Smooth muscle cell (in vitro differentiated cells): Measurements from ENCODE around the gene DDX41. TPM values are rescaled to one million over a fixed set of nuclear protein-coding genes. Genes with fewer than 3 reads are reported as not detected.

Experiments
- DNase-seq: peaks from one replicate; lab custom pipeline; 2025; ENCODE audit not compliant: unreplicated experiment; lab: John Stamatoyannopoulos, UW
- H2AFZ ChIP-seq: fragments of 200-600 bp; sonication (generic); 2 replicates; pipeline ENCODE4 v1.6.0; 2016; ENCODE audit warnings: antibody characterized with exemption, low read depth, mild to moderate bottlenecking
- H3F3A ChIP-seq: fragments of 200-600 bp; sonication (generic); 2 replicates; pipeline ENCODE4 v1.6.0; 2017; ENCODE audit warnings: antibody characterized with exemption, low read depth
- H3K27ac ChIP-seq: fragments of 200-600 bp; sonication (generic); 2 replicates; pipeline ENCODE4 v1.5.1; 2016; ENCODE audit warnings: low read depth, mild to moderate bottlenecking
- H3K27me3 ChIP-seq: fragments of 200-600 bp; sonication (generic); 2 replicates; pipeline ENCODE4 v1.6.1; 2016; ENCODE audit warnings: low read depth, mild to moderate bottlenecking
- H3K36me3 ChIP-seq: fragments of 200-600 bp; sonication (generic); 2 replicates; pipeline ENCODE4 v1.5.1; 2016; ENCODE audit warnings: low read depth
- H3K4me1 ChIP-seq: fragments of 200-600 bp; sonication (generic); 2 replicates; pipeline ENCODE4 v1.5.1; 2016; ENCODE audit warnings: low read depth
- H3K4me2 ChIP-seq: fragments of 200-600 bp; sonication (generic); 2 replicates; pipeline ENCODE4 v1.6.0; 2016; ENCODE audit warnings: mild to moderate bottlenecking
- H3K4me3 ChIP-seq: fragments of 200-600 bp; sonication (generic); 2 replicates; pipeline ENCODE4 v1.5.1; 2016; ENCODE audit warnings: mild to moderate bottlenecking
- H3K79me2 ChIP-seq: fragments of 200-600 bp; sonication (generic); 2 replicates; pipeline ENCODE4 v1.6.0; 2016; ENCODE audit warnings: low read depth, mild to moderate bottlenecking
- H3K9ac ChIP-seq: fragments of 200-600 bp; sonication (generic); 2 replicates; pipeline ENCODE4 v1.6.0; 2016; ENCODE audit warnings: low read depth
- H3K9me3 ChIP-seq: fragments of 200-600 bp; sonication (generic); replicated peaks from 2 replicates; pipeline ENCODE4 v1.5.1; 2016; ENCODE audit warnings: low read depth
- H4K20me1 ChIP-seq: fragments of 200-600 bp; sonication (generic); 2 replicates; pipeline ENCODE4 v1.6.0; 2016; ENCODE audit warnings: low read depth
- WGBS: methylation state at CpG from one replicate; pipeline ENCODE4 v1.1.7; 2016; ENCODE audit warnings: low lambda C conversion rate; 5-methylcytosine and 5-hydroxymethylcytosine counted together
- polyA plus RNA-seq: library from polyadenylated mRNA; unstranded; fragments of >200 nt; fragmentation: Nextera tagmentation; extraction: Ambion mirVana; gene quantifications from 2 replicates; pipeline ENCODE4 v1.2.1, GENCODE V29; 2016
- total RNA-seq: library from RNA; depleted of rRNA; stranded (reverse); fragments of >200 nt; gene quantifications from 2 replicates; pipeline ENCODE4 v1.2.3, GENCODE V29; 2014
- TF ChIP-seq, protein P1 (sequence below): fragments of 200-600 bp; sonication (generic); IDR thresholded peaks from 2 replicates; pipeline ENCODE4 v1.5.1; 2017; ENCODE audit warnings: borderline replicate concordance, mild to moderate bottlenecking, antibody characterized with exemption; ENCODE audit not compliant: insufficient read depth, poor library complexity, severe bottlenecking

The DDX41 gene
- total and polyA plus RNA-seq, 2 experiments from 2014 or later = 72.5 to 90.0 TPM

DNA sequence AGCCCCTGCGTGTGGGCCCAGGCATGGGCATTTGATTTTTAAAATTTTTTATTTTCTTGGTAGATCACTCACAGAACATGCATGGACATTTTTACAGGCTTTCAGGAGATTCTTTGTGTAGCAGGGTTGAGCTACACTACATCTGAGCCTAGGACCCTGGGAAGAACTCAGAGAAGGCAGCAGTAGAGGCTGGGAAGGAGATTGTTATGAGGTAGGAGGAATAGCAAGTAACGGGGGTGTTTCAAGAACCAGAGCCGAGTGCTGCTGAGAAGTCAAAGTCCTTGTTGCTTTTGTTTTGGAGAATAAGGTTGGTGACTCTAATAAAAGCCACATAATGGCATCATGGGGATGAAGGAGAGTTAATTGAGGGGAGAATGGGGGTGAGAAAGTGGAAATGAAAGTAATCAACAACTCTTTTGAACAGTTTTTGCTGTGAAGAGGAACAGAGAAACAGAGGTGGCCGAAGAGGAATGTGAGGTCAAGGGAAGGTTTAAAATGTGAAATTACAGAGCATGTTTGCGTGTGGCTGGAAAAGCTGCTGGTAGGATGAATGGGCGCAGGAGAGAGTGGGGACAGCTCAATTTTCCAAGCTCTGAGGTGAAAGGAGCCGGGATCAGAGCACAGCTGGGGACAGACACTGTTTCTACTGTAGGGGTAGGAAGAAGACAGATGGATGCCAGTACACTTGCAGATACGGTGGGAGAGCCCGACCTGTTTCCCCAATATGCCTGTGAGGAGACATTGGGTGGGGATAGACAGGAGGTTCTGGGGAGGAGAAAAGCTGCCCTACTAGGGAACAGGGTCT lies 14.7 kb downstream of the DDX41 start:
- Histone ChIP-seq H3K4me1 (peaks cover 11% of the 10 kb centered on the region), H2AFZ (no peak overlapping the region), H3F3A (peaks cover 4% of the 10 kb centered on the region), H4K20me1 (no peaks in the 10 kb centered on the region), H3K9ac (no peak overlapping the region), H3K9me3 (no peaks in the 10 kb centered on the region), H3K4me2 (no peak overlapping the region), H3K27me3 (no peaks in the 10 kb centered on the region), H3K4me3 (no peak overlapping the region), H3K27ac (no peak overlapping the region), H3K79me2 (no peaks in the 10 kb centered on the region), H3K36me3 (no peaks in the 10 kb centered on the region)
- whole genome bisulfite sequencing = 71% methylated on average over 9 of the region's 9 CpGs
- TF ChIP-seq, protein P1, sequence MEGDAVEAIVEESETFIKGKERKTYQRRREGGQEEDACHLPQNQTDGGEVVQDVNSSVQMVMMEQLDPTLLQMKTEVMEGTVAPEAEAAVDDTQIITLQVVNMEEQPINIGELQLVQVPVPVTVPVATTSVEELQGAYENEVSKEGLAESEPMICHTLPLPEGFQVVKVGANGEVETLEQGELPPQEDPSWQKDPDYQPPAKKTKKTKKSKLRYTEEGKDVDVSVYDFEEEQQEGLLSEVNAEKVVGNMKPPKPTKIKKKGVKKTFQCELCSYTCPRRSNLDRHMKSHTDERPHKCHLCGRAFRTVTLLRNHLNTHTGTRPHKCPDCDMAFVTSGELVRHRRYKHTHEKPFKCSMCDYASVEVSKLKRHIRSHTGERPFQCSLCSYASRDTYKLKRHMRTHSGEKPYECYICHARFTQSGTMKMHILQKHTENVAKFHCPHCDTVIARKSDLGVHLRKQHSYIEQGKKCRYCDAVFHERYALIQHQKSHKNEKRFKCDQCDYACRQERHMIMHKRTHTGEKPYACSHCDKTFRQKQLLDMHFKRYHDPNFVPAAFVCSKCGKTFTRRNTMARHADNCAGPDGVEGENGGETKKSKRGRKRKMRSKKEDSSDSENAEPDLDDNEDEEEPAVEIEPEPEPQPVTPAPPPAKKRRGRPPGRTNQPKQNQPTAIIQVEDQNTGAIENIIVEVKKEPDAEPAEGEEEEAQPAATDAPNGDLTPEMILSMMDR = no peak
- DNase-seq = no peak

DNA sequence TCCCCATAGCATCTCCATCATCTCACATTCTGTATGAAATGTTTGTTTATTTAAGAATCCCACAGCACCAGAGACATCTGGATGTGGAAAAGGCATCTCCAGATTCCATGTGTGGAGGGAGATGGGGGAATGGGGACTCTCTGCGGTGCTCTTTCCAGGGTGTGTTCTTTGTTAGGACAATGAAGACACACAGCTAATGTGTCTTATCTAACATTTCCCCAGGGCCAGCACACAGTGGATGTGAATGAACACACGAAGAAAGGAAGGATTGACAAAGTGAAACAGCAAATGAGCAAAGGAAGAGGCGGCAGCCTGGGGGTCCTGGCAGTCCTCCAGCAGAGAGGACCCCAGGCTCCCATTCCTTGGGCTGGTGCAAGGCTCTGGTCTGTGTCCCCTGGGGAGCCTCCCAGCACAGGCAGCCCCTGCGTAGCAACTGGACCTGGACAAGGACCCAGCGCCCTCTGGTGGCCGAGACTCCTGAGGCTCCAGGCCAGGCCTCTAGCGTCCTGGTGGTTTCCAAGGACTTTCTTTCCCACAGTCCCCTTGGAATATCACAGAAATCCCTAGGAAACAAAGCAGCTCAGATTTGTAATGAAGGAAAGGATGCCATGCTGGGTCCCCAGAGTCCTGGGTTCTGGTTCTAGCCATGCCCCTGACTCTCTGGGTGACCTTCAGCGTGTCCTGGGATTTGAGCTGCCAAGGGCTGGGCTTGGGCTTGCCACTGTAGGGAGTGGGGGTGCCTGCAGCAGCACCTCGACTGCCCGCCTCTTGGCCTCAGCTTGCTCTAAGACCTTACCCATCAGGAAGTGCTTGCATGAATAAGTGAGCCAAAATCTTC lies 15.9 kb downstream of the DDX41 start:
- no peaks in the 10 kb centered on the region for H3K36me3 ChIP-seq
- H3K9me3 ChIP-seq = no peaks in the 10 kb centered on the region
- TF ChIP-seq, protein P1 = peak; percentile 93
- H3K9ac ChIP-seq = no peak overlapping the region
- H3K79me2 ChIP-seq = peaks cover 4% of the 10 kb centered on the region
- peak overlapping the region; percentile 59 for H3K4me2 ChIP-seq
- peaks cover 10% of the 10 kb centered on the region for H3F3A ChIP-seq
- H3K27ac ChIP-seq = peak overlapping the region; percentile 4
- H3K4me3 ChIP-seq = no peak overlapping the region
- WGBS = 32% methylated on average over 10 of the region's 10 CpGs
- H4K20me1 ChIP-seq = no peaks in the 10 kb centered on the region
- no peaks in the 10 kb centered on the region for H3K27me3 ChIP-seq
- H2AFZ ChIP-seq = no peak overlapping the region
- peaks cover 17% of the 10 kb centered on the region for H3K4me1 ChIP-seq
- peak; percentile 84 for DNase-seq

DNA sequence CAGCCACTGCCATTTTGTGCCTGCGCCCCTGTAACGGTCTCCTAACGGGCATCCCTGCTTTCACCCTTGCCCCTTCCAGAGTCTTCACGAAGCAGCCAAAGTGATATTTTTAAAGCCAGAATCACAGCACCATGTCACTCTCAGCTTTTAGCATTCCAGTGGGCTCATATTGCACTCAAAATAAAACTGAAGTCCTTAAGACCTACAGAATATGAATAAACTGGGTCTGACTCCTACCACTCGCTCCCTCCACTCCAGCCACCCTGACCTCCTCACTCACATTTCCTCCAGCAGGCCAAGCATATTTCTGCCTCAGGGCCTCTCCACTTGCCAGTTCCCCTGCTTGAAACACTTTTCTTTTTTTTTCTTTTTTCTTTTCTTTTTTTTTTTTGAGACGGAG lies 16.9 kb downstream of the DDX41 start:
- Histone ChIP-seq H3K27ac (peak overlapping the region; percentile 4), H3K79me2 (peaks cover 4% of the 10 kb centered on the region), H4K20me1 (no peaks in the 10 kb centered on the region), H2AFZ (no peak overlapping the region), H3K9me3 (no peaks in the 10 kb centered on the region), H3K4me2 (no peak overlapping the region), H3K4me3 (no peak overlapping the region), H3K4me1 (peaks cover 26% of the 10 kb centered on the region), H3K9ac (no peak overlapping the region), H3K27me3 (no peaks in the 10 kb centered on the region), H3K36me3 (no peaks in the 10 kb centered on the region), H3F3A (peaks cover 13% of the 10 kb centered on the region)
- no peak for DNase-seq
- TF ChIP-seq, protein P1 = no peak
- WGBS = 79% methylated on average over 6 of the region's 6 CpGs
